Measurements from ENCODE around the gene KRTAP5-4. TPM values are rescaled to one million over a fixed set of nuclear protein-coding genes. Genes with fewer than 3 reads are reported as not detected.
"Not testable (repeated sequence)": the region's sequence is repeated elsewhere in the genome, so short reads cannot be mapped to it uniquely, and the experiment has no call there.

The KRTAP5-4 gene
- total RNA-seq, 4 donors from 2014 or later = not detected

GRCh38 chr11:1668911-1669473 lies 47.1 kb upstream of the KRTAP5-4 start:
- Histone ChIP-seq H3K27ac (no peak overlapping the region), H3K4me1 (peaks cover 0 to 6% (median 0%) of the 10 kb centered on the region in 3 donors)

GRCh38 chr11:1667906-1668305 lies 46.0 kb upstream of the KRTAP5-4 start:
- Histone ChIP-seq H3K9me3 (no peaks in the 10 kb centered on the region), H3K27ac (no peak overlapping the region), H3K4me3 (no peak overlapping the region), H3K27me3 (peaks cover 40% of the 10 kb centered on the region), H3K36me3 (no peaks in the 10 kb centered on the region), H3K4me1 (peaks cover 0 to 6% (median 0%) of the 10 kb centered on the region in 3 donors)
- no peak for TF ChIP-seq POLR2A (IDR thresholded peaks at IDR 0.05)
- no peak for TF ChIP-seq EP300 (IDR thresholded peaks at IDR 0.05)
- no peak for TF ChIP-seq CTCF (IDR thresholded peaks at IDR 0.05)
- TF ChIP-seq POLR2AphosphoS5 (IDR thresholded peaks at IDR 0.05) = no peak
- ATAC-seq = no peak
- 32 to 42% methylated on average over 4 to 8 of the region's 16 CpGs for WGBS, 2 donors (ENCODE audit: low coverage in 1 of 2)

More at GRCh38 chr11:1668911-1669473, 47.1 kb upstream of the KRTAP5-4 start:
- peaks cover 45% of the 10 kb centered on the region for H3K27me3 ChIP-seq
- no peaks in the 10 kb centered on the region for H3K36me3 ChIP-seq
- no peaks in the 10 kb centered on the region for H3K9me3 ChIP-seq
- 72% methylated on average over 8 of the region's 13 CpGs; no CpG with 5 or more reads in 1 of the 2 donors for WGBS, 2 donors (ENCODE audit: low coverage in 1 of 2)
- no peak for ATAC-seq
- no peak overlapping the region for H3K4me3 ChIP-seq
- no peak for TF ChIP-seq POLR2AphosphoS5 (IDR thresholded peaks at IDR 0.05)
- TF ChIP-seq CTCF (IDR thresholded peaks at IDR 0.05) = no peak
- TF ChIP-seq EP300 (IDR thresholded peaks at IDR 0.05) = no peak
- no peak for TF ChIP-seq POLR2A (IDR thresholded peaks at IDR 0.05)

GRCh38 chr11:1667121-1667850 lies 45.3 kb upstream of the KRTAP5-4 start:
- no peaks in the 10 kb centered on the region for H3K9me3 ChIP-seq
- WGBS, 2 donors (ENCODE audit: low coverage in 1 of 2) = 76% methylated on average over 4 of the region's 24 CpGs; no CpG with 5 or more reads in 1 of the 2 donors
- TF ChIP-seq CTCF (IDR thresholded peaks at IDR 0.05) (no peak), POLR2AphosphoS5 (IDR thresholded peaks at IDR 0.05) (no peak), POLR2A (IDR thresholded peaks at IDR 0.05) (no peak), EP300 (IDR thresholded peaks at IDR 0.05) (no peak)
- no peak overlapping the region for H3K27ac ChIP-seq
- no peak overlapping the region for H3K4me3 ChIP-seq
- H3K27me3 ChIP-seq = peaks cover 37% of the 10 kb centered on the region
- H3K4me1 ChIP-seq = peaks cover 0 to 6% (median 0%) of the 10 kb centered on the region in 3 donors
- ATAC-seq = no peak
- H3K36me3 ChIP-seq = no peaks in the 10 kb centered on the region

- H3K4me3 ChIP-seq = no peak overlapping the region
- TF ChIP-seq POLR2AphosphoS5 (IDR thresholded peaks at IDR 0.05) (no peak), CTCF (IDR thresholded peaks at IDR 0.05) (no peak), EP300 (IDR thresholded peaks at IDR 0.05) (no peak), POLR2A (IDR thresholded peaks at IDR 0.05) (no peak)
- no peaks in the 10 kb centered on the region for H3K9me3 ChIP-seq
- H3K36me3 ChIP-seq = no peaks in the 10 kb centered on the region
- WGBS, 2 donors (ENCODE audit: low coverage in 1 of 2) = no CpG with 5 or more reads among the region's 8 CpGs
- peaks cover 37% of the 10 kb centered on the region for H3K27me3 ChIP-seq
- H3K27ac ChIP-seq = no peak overlapping the region
- ATAC-seq = no peak
- peaks cover 0 to 6% (median 0%) of the 10 kb centered on the region in 3 donors for H3K4me1 ChIP-seq
Observed at GRCh38 chr11:1665313-1665712, 43.4 kb upstream of the KRTAP5-4 start.

GRCh38 chr11:1662699-1663283 lies 40.9 kb upstream of the KRTAP5-4 start:
- 59 to 91% methylated on average over 4 to 6 of the region's 18 CpGs for WGBS, 2 donors (ENCODE audit: low coverage in 1 of 2)
- not testable (repeated sequence) for H3K4me3 ChIP-seq, H3K27ac ChIP-seq, ATAC-seq, H3K4me1 ChIP-seq, H3K36me3 ChIP-seq, H3K9me3 ChIP-seq
- H3K27me3 ChIP-seq = peaks cover 17% of the 10 kb centered on the region

- H3K36me3 ChIP-seq, H3K4me1 ChIP-seq, ATAC-seq: not testable (repeated sequence)
Observed at GRCh38 chr11:1661454-1662269, 39.7 kb upstream of the KRTAP5-4 start.

More at GRCh38 chr11:1661454-1662269, 39.7 kb upstream of the KRTAP5-4 start:
- no CpG with 5 or more reads among the region's 25 CpGs for WGBS, 2 donors (ENCODE audit: low coverage in 1 of 2)
- not testable (repeated sequence) for H3K4me3 ChIP-seq, H3K27ac ChIP-seq, H3K9me3 ChIP-seq, H3K27me3 ChIP-seq
